Measurements from ENCODE around the gene GCKR.
"Not testable (repeated sequence)": the region's sequence is repeated elsewhere in the genome, so short reads cannot be mapped to it uniquely, and the experiment has no call there.

The GCKR gene

DNA sequence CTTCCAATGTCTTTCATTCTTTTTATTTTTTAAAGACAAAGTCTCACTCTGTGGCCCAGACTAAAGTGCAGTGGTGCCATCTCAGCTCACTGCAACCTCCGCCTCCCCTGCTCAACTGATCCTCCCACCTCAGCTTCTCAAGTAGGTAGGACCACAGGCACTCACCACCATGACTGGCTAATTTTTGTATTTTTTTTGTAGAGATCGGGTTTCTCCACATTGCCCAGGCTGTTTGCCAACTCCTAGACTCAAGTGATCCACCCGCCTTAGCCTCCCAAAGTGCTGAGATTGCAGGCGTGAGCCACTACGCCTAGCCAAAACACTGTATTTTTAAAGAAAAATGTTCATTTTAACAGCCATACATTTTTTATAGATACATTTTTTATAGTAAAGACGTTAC lies 12.7 kb downstream of the GCKR start:
- Histone ChIP-seq H3K27me3 (replicated peaks; ENCODE audit: control insufficient read depth, insufficient read depth, low read length) (no peaks in the 10 kb centered on the region), H3K36me3 (ENCODE audit: control insufficient read depth, insufficient read depth, low read length, severe bottlenecking) (no peaks in the 10 kb centered on the region), H3K9ac (ENCODE audit: low read length) (no peak overlapping the region), H3K4me3 (ENCODE audit: low read length) (no peak overlapping the region), H3K4me1 (ENCODE audit: control insufficient read depth, insufficient read depth, low read length) (no peaks in the 10 kb centered on the region), H3K9me3 (ENCODE audit: control insufficient read depth, low read length) (no peaks in the 10 kb centered on the region)
- peak; percentile 34 for DNase-seq (ENCODE audit: low read depth)

DNA sequence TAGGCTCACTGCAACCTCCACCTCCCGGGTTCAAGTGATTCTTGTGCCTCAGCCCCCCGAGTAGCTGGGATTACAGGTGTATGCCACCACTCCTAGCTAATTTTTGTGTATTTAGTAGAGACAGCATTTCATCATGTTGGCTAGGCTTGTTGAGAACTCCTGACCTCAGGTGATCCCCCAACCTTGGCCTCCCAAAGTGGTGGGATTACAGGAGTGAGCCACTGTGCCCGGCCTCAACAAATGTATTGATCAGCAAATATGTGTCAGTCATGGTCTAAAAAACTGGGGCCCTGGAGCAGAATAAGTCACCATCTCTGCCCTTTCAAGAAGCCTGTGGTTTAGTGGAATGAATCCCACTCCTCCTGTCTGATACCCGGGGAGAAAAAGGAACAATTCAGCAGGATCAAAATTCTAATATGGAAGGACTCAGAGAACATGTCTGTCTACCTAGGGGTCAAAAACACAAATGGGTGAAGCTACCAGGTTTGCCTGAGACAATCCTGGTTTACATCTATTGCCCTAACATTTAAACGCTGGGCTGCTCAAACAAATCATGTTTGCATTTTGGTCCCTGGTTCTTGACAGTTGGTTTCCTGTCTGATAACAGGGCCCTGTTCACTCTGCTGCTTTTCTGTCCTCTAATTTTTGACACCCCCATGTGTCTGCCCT lies 21.6 kb downstream of the GCKR start:
- no peaks in the 10 kb centered on the region for H3K4me1 ChIP-seq (ENCODE audit: control insufficient read depth, insufficient read depth, low read length)
- H3K27me3 ChIP-seq (replicated peaks; ENCODE audit: control insufficient read depth, insufficient read depth, low read length), result peaks cover 4% of the 10 kb centered on the region
- DNase-seq (ENCODE audit: low read depth), result no peak
- no peaks in the 10 kb centered on the region for H3K36me3 ChIP-seq (ENCODE audit: control insufficient read depth, insufficient read depth, low read length, severe bottlenecking)
- no peak overlapping the region for H3K9ac ChIP-seq (ENCODE audit: low read length)
- H3K9me3 ChIP-seq (ENCODE audit: control insufficient read depth, low read length), result no peaks in the 10 kb centered on the region
- no peak overlapping the region for H3K4me3 ChIP-seq (ENCODE audit: low read length)

GRCh38 chr2:27518782-27519113 lies 22.1 kb downstream of the GCKR start:
- Histone ChIP-seq H3K27me3 (replicated peaks; ENCODE audit: control insufficient read depth, insufficient read depth, low read length) (peaks cover 4% of the 10 kb centered on the region), H3K4me3 (ENCODE audit: low read length) (no peak overlapping the region), H3K36me3 (ENCODE audit: control insufficient read depth, insufficient read depth, low read length, severe bottlenecking) (no peaks in the 10 kb centered on the region)

DNA sequence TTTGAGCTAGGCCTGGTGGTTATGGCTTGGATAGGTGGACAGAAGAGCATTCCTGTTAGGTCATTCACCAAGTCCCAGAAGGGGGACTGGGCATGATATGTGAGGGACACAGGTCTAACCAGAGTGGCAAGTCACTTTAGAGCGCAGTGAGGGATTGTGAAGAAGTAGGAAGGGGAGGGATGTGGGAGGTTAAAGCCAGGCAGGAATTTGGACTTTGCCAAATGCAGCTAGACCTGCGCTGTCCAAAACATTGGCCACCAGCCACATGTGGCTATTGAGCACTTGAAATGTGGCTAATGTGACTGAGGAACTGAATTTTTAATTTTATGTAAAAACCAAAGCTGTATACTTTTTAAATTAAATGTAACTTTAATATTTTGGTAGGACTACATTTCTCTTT lies 23.7 kb downstream of the GCKR start:
- H3K4me1 ChIP-seq (ENCODE audit: control insufficient read depth, insufficient read depth, low read length), result no peaks in the 10 kb centered on the region
- H3K9me3 ChIP-seq (ENCODE audit: control insufficient read depth, low read length), result no peaks in the 10 kb centered on the region
- no peak overlapping the region for H3K4me3 ChIP-seq (ENCODE audit: low read length)
- no peak overlapping the region for H3K9ac ChIP-seq (ENCODE audit: low read length)
- H3K36me3 ChIP-seq (ENCODE audit: control insufficient read depth, insufficient read depth, low read length, severe bottlenecking), result no peaks in the 10 kb centered on the region
- no peak for DNase-seq (ENCODE audit: low read depth)
- peaks cover 4% of the 10 kb centered on the region for H3K27me3 ChIP-seq (replicated peaks; ENCODE audit: control insufficient read depth, insufficient read depth, low read length)

More at GRCh38 chr2:27518782-27519113, 22.1 kb downstream of the GCKR start:
- no peak for DNase-seq (ENCODE audit: low read depth)
- H3K9ac ChIP-seq (ENCODE audit: low read length), result no peak overlapping the region
- H3K9me3 ChIP-seq (ENCODE audit: control insufficient read depth, low read length), result no peaks in the 10 kb centered on the region
- H3K4me1 ChIP-seq (ENCODE audit: control insufficient read depth, insufficient read depth, low read length), result no peaks in the 10 kb centered on the region

- no peaks in the 10 kb centered on the region for H3K4me1 ChIP-seq (ENCODE audit: control insufficient read depth, insufficient read depth, low read length)
- peaks cover 4% of the 10 kb centered on the region for H3K27me3 ChIP-seq (replicated peaks; ENCODE audit: control insufficient read depth, insufficient read depth, low read length)
- no peak overlapping the region for H3K4me3 ChIP-seq (ENCODE audit: low read length)
- H3K9me3 ChIP-seq (ENCODE audit: control insufficient read depth, low read length), result no peaks in the 10 kb centered on the region
- no peak overlapping the region for H3K9ac ChIP-seq (ENCODE audit: low read length)
- no peak for DNase-seq (ENCODE audit: low read depth)
- no peaks in the 10 kb centered on the region for H3K36me3 ChIP-seq (ENCODE audit: control insufficient read depth, insufficient read depth, low read length, severe bottlenecking)
Observed at GRCh38 chr2:27522400-27522945, 25.8 kb downstream of the GCKR start.

DNA sequence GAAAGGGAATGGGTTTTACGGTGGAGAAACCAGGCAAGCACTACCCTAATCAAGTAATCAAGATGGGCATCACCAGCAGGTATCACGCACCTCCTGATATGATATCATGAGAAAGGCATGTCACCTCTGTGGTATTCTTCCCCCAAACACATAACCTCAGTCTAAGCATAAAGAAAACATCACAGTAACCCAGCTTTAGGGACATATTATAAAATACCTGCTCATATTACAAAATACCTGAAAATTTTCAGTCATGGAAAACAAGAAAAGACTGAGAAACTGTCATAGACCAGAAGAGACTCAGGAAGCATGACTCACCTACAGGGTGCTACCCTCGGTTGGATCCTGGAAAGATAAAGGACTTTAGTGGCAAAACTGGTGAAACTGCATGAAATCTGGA lies 30.5 kb downstream of the GCKR start:
- no peaks in the 10 kb centered on the region for H3K4me1 ChIP-seq (ENCODE audit: control insufficient read depth, insufficient read depth, low read length)
- no peaks in the 10 kb centered on the region for H3K36me3 ChIP-seq (ENCODE audit: control insufficient read depth, insufficient read depth, low read length, severe bottlenecking)
- H3K27me3 ChIP-seq (replicated peaks; ENCODE audit: control insufficient read depth, insufficient read depth, low read length), result no peaks in the 10 kb centered on the region
- DNase-seq (ENCODE audit: low read depth), result no peak
- H3K4me3 ChIP-seq (ENCODE audit: low read length), result no peak overlapping the region
- no peak overlapping the region for H3K9ac ChIP-seq (ENCODE audit: low read length)
- H3K9me3 ChIP-seq (ENCODE audit: control insufficient read depth, low read length), result peaks cover 3% of the 10 kb centered on the region

GRCh38 chr2:27531983-27532382 lies 35.3 kb downstream of the GCKR start:
- H3K9ac ChIP-seq (ENCODE audit: low read length), result no peak overlapping the region
- no peak overlapping the region for H3K4me3 ChIP-seq (ENCODE audit: low read length)
- no peak for DNase-seq (ENCODE audit: low read depth)
- no peaks in the 10 kb centered on the region for H3K36me3 ChIP-seq (ENCODE audit: control insufficient read depth, insufficient read depth, low read length, severe bottlenecking)
- H3K27me3 ChIP-seq (replicated peaks; ENCODE audit: control insufficient read depth, insufficient read depth, low read length), result no peaks in the 10 kb centered on the region
- H3K9me3 ChIP-seq (ENCODE audit: control insufficient read depth, low read length), result peaks cover 3% of the 10 kb centered on the region
- H3K4me1 ChIP-seq (ENCODE audit: control insufficient read depth, insufficient read depth, low read length), result no peaks in the 10 kb centered on the region

DNA sequence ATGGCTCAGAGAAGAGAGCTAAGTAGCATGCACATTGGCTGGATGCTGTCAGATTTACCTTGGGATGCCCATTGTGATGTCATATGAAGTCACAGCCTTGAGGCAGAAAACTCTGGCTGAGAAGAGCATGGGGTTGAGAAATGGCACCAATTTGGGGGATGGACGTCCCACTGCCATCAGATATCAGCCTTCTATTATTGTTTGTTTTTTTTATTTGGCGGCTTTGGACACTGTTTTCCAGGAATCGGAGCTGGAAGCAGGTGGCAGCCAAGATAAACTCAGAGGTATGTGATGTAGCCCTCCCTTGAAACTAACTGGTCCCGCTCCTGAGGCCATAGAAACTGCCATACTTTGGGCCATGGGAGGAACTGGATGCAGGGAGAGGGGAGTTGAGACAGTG lies 40.6 kb downstream of the GCKR start:
- no peaks in the 10 kb centered on the region for H3K4me1 ChIP-seq (ENCODE audit: control insufficient read depth, insufficient read depth, low read length)
- H3K9ac ChIP-seq (ENCODE audit: low read length), result no peak overlapping the region
- no peak overlapping the region for H3K4me3 ChIP-seq (ENCODE audit: low read length)
- DNase-seq (ENCODE audit: low read depth), result no peak
- peaks cover 9% of the 10 kb centered on the region for H3K27me3 ChIP-seq (replicated peaks; ENCODE audit: control insufficient read depth, insufficient read depth, low read length)
- H3K9me3 ChIP-seq (ENCODE audit: control insufficient read depth, low read length), result no peaks in the 10 kb centered on the region
- no peaks in the 10 kb centered on the region for H3K36me3 ChIP-seq (ENCODE audit: control insufficient read depth, insufficient read depth, low read length, severe bottlenecking)

GRCh38 chr2:27538839-27539450 lies 42.3 kb downstream of the GCKR start:
- H3K36me3 ChIP-seq (ENCODE audit: control insufficient read depth, insufficient read depth, low read length, severe bottlenecking); DNase-seq (ENCODE audit: low read depth); H3K4me3 ChIP-seq (ENCODE audit: low read length); H3K9me3 ChIP-seq (ENCODE audit: control insufficient read depth, low read length); H3K27me3 ChIP-seq (replicated peaks; ENCODE audit: control insufficient read depth, insufficient read depth, low read length); H3K4me1 ChIP-seq (ENCODE audit: control insufficient read depth, insufficient read depth, low read length); H3K9ac ChIP-seq (ENCODE audit: low read length): not testable (repeated sequence)

- H3K27me3 ChIP-seq (replicated peaks; ENCODE audit: control insufficient read depth, insufficient read depth, low read length); DNase-seq (ENCODE audit: low read depth); H3K4me1 ChIP-seq (ENCODE audit: control insufficient read depth, insufficient read depth, low read length); H3K36me3 ChIP-seq (ENCODE audit: control insufficient read depth, insufficient read depth, low read length, severe bottlenecking); H3K9me3 ChIP-seq (ENCODE audit: control insufficient read depth, low read length); H3K9ac ChIP-seq (ENCODE audit: low read length); H3K4me3 ChIP-seq (ENCODE audit: low read length): not testable (repeated sequence)
Observed at GRCh38 chr2:27539649-27540048, 43.0 kb downstream of the GCKR start.

GRCh38 chr2:27544143-27544821 lies 47.6 kb downstream of the GCKR start:
- Histone ChIP-seq H3K4me1 (ENCODE audit: control insufficient read depth, insufficient read depth, low read length) (no peaks in the 10 kb centered on the region), H3K9me3 (ENCODE audit: control insufficient read depth, low read length) (peaks cover 3% of the 10 kb centered on the region), H3K9ac (ENCODE audit: low read length) (no peak overlapping the region), H3K4me3 (ENCODE audit: low read length) (no peak overlapping the region), H3K36me3 (ENCODE audit: control insufficient read depth, insufficient read depth, low read length, severe bottlenecking) (no peaks in the 10 kb centered on the region), H3K27me3 (replicated peaks; ENCODE audit: control insufficient read depth, insufficient read depth, low read length) (no peaks in the 10 kb centered on the region)
- DNase-seq (ENCODE audit: low read depth), result no peak

All from adipocyte (in vitro differentiated cells).